ENCODE results near the gene FUBP3. TPM values are rescaled to one million over a fixed set of nuclear protein-coding genes. Genes with fewer than 3 reads are reported as not detected.

The FUBP3 gene, protein sequence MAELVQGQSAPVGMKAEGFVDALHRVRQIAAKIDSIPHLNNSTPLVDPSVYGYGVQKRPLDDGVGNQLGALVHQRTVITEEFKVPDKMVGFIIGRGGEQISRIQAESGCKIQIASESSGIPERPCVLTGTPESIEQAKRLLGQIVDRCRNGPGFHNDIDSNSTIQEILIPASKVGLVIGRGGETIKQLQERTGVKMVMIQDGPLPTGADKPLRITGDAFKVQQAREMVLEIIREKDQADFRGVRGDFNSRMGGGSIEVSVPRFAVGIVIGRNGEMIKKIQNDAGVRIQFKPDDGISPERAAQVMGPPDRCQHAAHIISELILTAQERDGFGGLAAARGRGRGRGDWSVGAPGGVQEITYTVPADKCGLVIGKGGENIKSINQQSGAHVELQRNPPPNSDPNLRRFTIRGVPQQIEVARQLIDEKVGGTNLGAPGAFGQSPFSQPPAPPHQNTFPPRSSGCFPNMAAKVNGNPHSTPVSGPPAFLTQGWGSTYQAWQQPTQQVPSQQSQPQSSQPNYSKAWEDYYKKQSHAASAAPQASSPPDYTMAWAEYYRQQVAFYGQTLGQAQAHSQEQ
- 100 to 1,000 TPM in 1 of 4 donors, 10 to 100 TPM in 3; 26.5 to 147 (median 33.7) TPM for total RNA-seq

DNA sequence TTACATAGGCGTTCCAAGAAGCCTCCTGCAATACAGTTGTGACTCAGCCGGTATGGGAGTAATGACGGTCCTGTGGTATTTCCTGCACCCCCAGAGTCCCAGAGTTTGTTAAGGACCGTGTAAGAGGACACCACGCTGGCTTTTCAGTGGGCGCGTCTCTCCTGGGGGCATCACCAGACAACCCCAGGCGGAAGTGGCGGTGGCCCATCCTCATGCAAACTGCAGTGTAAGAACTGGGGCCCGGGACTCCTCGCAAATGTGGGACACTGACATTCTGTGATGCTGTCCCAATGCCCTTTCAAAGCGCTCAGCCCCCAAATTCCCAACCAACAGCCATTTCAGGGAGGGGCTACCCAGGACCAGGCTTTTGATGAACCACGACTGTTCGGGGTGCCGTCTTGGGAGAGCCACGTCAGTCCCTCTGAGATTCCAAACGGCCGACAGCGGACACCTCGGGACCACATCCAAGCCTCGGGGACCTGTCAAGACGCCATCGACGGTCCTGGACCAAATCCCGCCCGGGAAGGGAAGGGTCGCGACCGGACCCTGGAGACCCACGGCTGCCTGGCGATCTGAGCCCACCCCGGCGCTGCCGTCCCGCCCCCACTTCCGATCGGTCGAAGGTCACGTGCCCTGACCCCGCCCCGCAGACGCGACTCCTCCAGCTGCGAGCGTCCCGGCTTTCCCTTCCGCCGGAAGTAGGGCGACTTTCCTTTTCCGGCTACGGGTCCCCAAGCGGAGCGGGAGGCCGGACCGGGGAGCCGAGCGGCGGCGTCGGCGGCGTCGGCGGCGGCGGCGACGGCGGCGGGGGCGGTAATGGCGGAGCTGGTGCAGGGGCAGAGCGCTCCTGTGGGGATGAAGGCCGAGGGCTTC, at the start of gene FUBP3:
Gene FUBP3, plus strand, starts transcription at position 713 of the 873 bp plus-strand sequence. Its CDS starts 104 bp downstream, at position 817.
- Histone ChIP-seq H3K27ac (peak within 1 kb of the TSS; percentile 84), H3K4me3 (peak within 1 kb of the TSS; percentile 65), H3K4me1 (peaks cover 27% of the 10 kb centered on the region), H3K36me3 (no peaks in the 10 kb centered on the region), H3K27me3 (no peaks in the 10 kb centered on the region), H3K9me3 (no peaks in the 10 kb centered on the region)
- under 1% methylated on average over 43 of the region's 74 CpGs for WGBS
- TF ChIP-seq POLR2A (IDR thresholded peaks at IDR 0.05): peak in 1 of 2 donors; percentile 78
- no peak for TF ChIP-seq EP300 (IDR thresholded peaks at IDR 0.05)
- peak in 1 of 3 donors; percentile 83 for TF ChIP-seq POLR2AphosphoS5 (IDR thresholded peaks at IDR 0.05)
- DNase-seq (ENCODE audit: low spot score in 2 of 2): peak; percentile 96

DNA sequence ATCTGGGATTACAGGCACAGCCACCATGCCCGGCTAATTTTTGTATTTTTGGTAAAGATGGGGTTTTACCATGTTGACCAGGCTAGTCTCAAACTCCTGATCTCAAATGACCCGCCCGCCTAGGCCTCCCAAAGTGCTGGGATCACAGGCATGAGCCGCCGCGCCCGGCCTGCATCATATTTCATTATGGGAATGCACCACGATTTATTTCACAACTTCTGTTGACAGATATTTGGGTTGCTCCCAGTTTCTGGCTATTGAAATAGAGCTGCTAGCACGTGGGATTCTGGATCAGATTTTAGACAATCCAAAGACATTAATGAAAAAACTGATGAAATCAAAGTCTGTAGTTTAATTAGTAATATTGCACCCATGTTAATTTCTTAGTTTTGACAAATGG, 48.4 kb upstream of the FUBP3 start:
- no peaks in the 10 kb centered on the region for H3K9me3 ChIP-seq
- no peak overlapping the region for H3K4me3 ChIP-seq
- no peak overlapping the region for H3K27ac ChIP-seq
- TF ChIP-seq, protein P1, sequence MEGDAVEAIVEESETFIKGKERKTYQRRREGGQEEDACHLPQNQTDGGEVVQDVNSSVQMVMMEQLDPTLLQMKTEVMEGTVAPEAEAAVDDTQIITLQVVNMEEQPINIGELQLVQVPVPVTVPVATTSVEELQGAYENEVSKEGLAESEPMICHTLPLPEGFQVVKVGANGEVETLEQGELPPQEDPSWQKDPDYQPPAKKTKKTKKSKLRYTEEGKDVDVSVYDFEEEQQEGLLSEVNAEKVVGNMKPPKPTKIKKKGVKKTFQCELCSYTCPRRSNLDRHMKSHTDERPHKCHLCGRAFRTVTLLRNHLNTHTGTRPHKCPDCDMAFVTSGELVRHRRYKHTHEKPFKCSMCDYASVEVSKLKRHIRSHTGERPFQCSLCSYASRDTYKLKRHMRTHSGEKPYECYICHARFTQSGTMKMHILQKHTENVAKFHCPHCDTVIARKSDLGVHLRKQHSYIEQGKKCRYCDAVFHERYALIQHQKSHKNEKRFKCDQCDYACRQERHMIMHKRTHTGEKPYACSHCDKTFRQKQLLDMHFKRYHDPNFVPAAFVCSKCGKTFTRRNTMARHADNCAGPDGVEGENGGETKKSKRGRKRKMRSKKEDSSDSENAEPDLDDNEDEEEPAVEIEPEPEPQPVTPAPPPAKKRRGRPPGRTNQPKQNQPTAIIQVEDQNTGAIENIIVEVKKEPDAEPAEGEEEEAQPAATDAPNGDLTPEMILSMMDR (IDR thresholded peaks at IDR 0.05): no peak
- TF ChIP-seq POLR2AphosphoS5 (IDR thresholded peaks at IDR 0.05) (no peak), POLR2A (IDR thresholded peaks at IDR 0.05) (no peak)
- H3K36me3 ChIP-seq: no peaks in the 10 kb centered on the region
- DNase-seq (ENCODE audit: low spot score in 2 of 2): no peak
- WGBS: 33% methylated on average over 9 of the region's 9 CpGs
- H3K27me3 ChIP-seq: peaks cover 54% of the 10 kb centered on the region
- peaks cover 6% of the 10 kb centered on the region for H3K4me1 ChIP-seq

DNA sequence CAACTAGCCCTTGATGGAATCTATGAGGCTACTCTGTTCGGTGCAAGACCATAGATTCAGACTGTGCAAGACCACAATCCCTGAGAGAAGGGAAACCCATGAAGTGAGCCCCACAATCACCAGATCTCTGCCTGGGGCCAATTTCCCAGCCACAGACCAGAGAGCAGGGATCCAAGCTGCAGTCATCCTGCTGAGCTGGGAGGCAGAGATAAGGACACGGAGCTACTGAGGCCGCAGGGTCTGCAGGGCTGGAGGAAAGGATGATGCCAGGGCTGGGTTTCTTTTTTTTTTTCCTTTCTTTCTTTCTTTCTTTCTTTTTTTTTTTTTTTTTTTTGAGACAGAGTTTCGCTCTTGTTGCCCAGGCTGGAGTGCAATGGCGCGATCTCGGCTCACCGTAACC, 47.7 kb upstream of the FUBP3 start:
- 93% methylated on average over 8 of the region's 8 CpGs for WGBS
- Histone ChIP-seq H3K27me3 (peaks cover 57% of the 10 kb centered on the region), H3K36me3 (no peaks in the 10 kb centered on the region), H3K4me3 (no peak overlapping the region), H3K4me1 (peaks cover 14% of the 10 kb centered on the region), H3K27ac (no peak overlapping the region), H3K9me3 (no peaks in the 10 kb centered on the region)
- TF ChIP-seq POLR2A (IDR thresholded peaks at IDR 0.05) (no peak), EP300 (IDR thresholded peaks at IDR 0.05) (no peak), POLR2AphosphoS5 (IDR thresholded peaks at IDR 0.05) (no peak)
- TF ChIP-seq, protein P1 (IDR thresholded peaks at IDR 0.05): no peak
- no peak for DNase-seq (ENCODE audit: low spot score in 2 of 2)

DNA sequence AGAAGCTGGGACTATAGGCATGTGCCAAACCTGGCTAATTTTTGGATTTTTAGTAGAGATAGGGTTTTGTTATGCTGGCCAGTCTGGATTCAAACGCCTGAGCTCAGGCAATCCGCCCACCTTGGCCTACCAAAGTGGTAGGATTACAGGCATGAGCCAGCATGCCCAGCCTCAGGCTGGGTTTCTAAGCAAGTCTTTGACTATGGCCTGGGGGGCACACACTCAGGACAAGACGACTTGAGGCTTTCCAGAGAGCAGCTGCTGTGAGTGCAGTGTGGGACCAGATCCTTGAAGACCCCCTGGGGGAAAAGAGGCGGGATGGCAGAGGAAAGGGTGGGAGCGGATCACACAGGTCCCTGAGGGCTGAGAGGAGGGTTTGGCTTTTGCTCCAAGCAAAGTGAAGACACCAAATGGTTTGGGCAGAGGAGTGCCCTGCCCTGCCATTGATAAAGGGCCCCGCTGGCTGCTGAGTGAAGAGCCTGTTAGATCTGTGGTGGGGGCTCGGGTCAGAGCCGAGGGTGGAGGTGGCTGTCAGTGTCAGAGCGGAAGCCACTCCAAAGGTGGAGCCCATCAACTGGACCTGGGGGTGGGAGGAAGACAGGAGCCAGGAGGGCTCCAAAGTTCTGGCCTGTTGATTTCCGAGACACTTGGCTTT, 46.8 kb upstream of the FUBP3 start:
- WGBS: 77% methylated on average over 10 of the region's 10 CpGs
- peaks cover 58% of the 10 kb centered on the region for H3K27me3 ChIP-seq

More for the DNA sequence above, 46.8 kb upstream of the FUBP3 start:
- TF ChIP-seq, protein P1 (IDR thresholded peaks at IDR 0.05): no peak
- TF ChIP-seq POLR2AphosphoS5 (IDR thresholded peaks at IDR 0.05): no peak
- TF ChIP-seq POLR2A (IDR thresholded peaks at IDR 0.05): no peak
- TF ChIP-seq EP300 (IDR thresholded peaks at IDR 0.05): no peak
- no peak overlapping the region for H3K27ac ChIP-seq
- H3K4me1 ChIP-seq: peaks cover 20% of the 10 kb centered on the region
- DNase-seq (ENCODE audit: low spot score in 2 of 2): no peak
- H3K36me3 ChIP-seq: no peaks in the 10 kb centered on the region
- H3K4me3 ChIP-seq: no peak overlapping the region
- no peaks in the 10 kb centered on the region for H3K9me3 ChIP-seq

Data from suprapubic skin (tissue), 4 donors.